Fibroblast of the aortic adventitia (primary cell): ENCODE data around the gene DRC7. TPM values are rescaled to one million over a fixed set of nuclear protein-coding genes. Genes with fewer than 3 reads are reported as not detected.
"Not testable (repeated sequence)": the region's sequence is repeated elsewhere in the genome, so short reads cannot be mapped to it uniquely, and the experiment has no call there.

Experiments
- DNase-seq: peaks from one replicate; pipeline ENCODE4 v3.0.0-alpha.2; 2010; ENCODE audit warnings: low read depth
- H3K4me3 ChIP-seq: 2 replicates; pipeline ENCODE4 v1.5.1; 2011; ENCODE audit warnings: low read depth, mild to moderate bottlenecking, control low read depth, low read length, moderate library complexity
- total RNA-seq: library from RNA; depleted of rRNA; stranded (reverse); fragments of >200 nt; gene quantifications from 2 replicates; pipeline ENCODE4 v1.2.3, GENCODE V29; 2012; ENCODE audit warnings: low replicate concordance
- TF ChIP-seq, protein P1 (sequence below): IDR thresholded peaks from 2 replicates; pipeline ENCODE4 v1.5.1; 2011; ENCODE audit warnings: mild to moderate bottlenecking, low read length, control low read depth, inconsistent platforms; ENCODE audit not compliant: insufficient read depth

Gene DRC7
- total RNA-seq, 1 donor: 0.09 TPM

DNA sequence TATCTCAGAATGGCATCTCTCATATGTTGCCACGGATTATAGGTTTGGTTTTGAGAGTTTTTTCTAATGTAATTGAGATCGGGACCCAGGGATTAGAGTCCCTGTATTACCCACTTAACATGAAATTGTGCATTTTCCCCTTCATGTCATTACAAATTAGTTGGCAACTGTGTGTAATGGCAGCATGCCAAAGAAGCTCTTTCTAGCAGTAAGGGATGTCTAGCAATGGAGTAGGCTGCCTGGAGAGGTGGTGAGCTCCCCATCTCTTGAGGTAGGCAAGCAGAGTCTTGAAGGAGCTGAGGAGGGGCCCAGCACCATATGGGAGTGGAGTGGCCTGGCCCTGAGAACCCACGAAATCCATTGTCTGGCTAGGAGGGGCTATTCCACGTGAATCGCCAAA lies 30.9 kb downstream of the DRC7 start:
- no peak for DNase-seq
- H3K4me3 ChIP-seq: no peak overlapping the region
- TF ChIP-seq, protein P1, sequence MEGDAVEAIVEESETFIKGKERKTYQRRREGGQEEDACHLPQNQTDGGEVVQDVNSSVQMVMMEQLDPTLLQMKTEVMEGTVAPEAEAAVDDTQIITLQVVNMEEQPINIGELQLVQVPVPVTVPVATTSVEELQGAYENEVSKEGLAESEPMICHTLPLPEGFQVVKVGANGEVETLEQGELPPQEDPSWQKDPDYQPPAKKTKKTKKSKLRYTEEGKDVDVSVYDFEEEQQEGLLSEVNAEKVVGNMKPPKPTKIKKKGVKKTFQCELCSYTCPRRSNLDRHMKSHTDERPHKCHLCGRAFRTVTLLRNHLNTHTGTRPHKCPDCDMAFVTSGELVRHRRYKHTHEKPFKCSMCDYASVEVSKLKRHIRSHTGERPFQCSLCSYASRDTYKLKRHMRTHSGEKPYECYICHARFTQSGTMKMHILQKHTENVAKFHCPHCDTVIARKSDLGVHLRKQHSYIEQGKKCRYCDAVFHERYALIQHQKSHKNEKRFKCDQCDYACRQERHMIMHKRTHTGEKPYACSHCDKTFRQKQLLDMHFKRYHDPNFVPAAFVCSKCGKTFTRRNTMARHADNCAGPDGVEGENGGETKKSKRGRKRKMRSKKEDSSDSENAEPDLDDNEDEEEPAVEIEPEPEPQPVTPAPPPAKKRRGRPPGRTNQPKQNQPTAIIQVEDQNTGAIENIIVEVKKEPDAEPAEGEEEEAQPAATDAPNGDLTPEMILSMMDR: no peak

- TF ChIP-seq, protein P1: no peak
- no peak for DNase-seq
- no peak overlapping the region for H3K4me3 ChIP-seq
Observed at GRCh38 chr16:57725976-57726375, 31.4 kb downstream of the DRC7 start.

GRCh38 chr16:57726433-57726947 lies 31.9 kb downstream of the DRC7 start:
- TF ChIP-seq, protein P1: no peak
- no peak for DNase-seq

DNA sequence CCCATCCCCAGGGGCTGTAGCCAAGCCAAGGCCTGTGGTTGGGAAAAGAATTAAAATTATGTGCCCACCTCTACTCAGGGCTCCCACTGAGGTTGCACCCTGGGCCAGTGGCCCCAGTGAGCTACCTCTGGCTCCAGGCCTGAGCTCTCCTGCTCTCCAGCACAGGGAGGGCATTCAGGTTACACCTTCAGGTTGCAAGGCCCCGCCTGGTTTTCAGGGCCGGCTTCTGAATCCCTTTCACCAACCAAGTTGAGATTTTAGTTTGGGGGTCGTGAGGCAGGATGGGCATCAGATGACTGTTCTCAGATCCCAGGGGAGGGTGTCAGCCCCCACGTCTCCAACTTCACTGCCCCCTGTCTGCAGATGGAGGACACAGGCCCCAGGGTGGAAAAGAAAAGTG lies 33.0 kb downstream of the DRC7 start:
- TF ChIP-seq, protein P1: no peak
- no peak for DNase-seq
- no peak overlapping the region for H3K4me3 ChIP-seq

More at GRCh38 chr16:57726433-57726947, 31.9 kb downstream of the DRC7 start:
- H3K4me3 ChIP-seq: no peak overlapping the region

- no peak for DNase-seq
- H3K4me3 ChIP-seq: no peak overlapping the region
- TF ChIP-seq, protein P1: no peak
Observed at GRCh38 chr16:57728336-57729181, 34.0 kb downstream of the DRC7 start.

DNA sequence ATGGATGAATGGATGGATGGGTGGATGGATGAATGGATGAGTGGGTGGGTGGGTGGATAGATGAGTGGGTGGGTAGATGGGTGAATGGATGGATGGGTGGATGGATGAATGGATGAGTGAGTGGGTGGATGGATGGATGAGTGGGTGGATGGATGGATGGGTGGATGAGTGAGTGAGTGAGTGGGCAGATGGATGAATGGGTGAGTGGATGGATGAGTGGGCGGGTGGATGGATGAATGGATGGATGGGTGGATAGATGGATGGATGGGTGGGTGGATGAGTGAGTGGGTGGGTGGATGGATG lies 34.5 kb downstream of the DRC7 start:
- no peak overlapping the region for H3K4me3 ChIP-seq
- no peak for DNase-seq
- TF ChIP-seq, protein P1: no peak

- not testable (repeated sequence) for DNase-seq, H3K4me3 ChIP-seq
Observed at GRCh38 chr16:57729852-57730251, 35.2 kb downstream of the DRC7 start.
